IPS DF 6.9 (cell line): ENCODE measurements around the gene TIMM10B.
A peak's percentile ranks its signal among the peaks of the same experiment; 100 is the strongest.

ENCODE experiments used
- DNase-seq: peaks from one replicate; pipeline ENCODE4 v3.0.0-alpha.2; 2013; ENCODE audit warnings: low read depth, low spot score
- H3K27ac ChIP-seq: one replicate; pipeline ENCODE4 v1.5.1; 2013; ENCODE audit warnings: low read length, control low read depth
- H3K27me3 ChIP-seq: 2 replicates; pipeline ENCODE4 v1.6.1; 2013; ENCODE audit warnings: mild to moderate bottlenecking, low read length; ENCODE audit not compliant: control insufficient read depth, insufficient read depth
- H3K36me3 ChIP-seq: 2 replicates; pipeline ENCODE4 v1.6.1; 2013; ENCODE audit warnings: low read length; ENCODE audit not compliant: control insufficient read depth, insufficient read depth
- H3K4me1 ChIP-seq: 2 replicates; pipeline ENCODE4 v1.6.1; 2013; ENCODE audit warnings: low read length; ENCODE audit not compliant: control insufficient read depth, insufficient read depth
- H3K4me3 ChIP-seq: 2 replicates; pipeline ENCODE4 v1.5.1; 2013; ENCODE audit warnings: mild to moderate bottlenecking, low read length
- H3K9me3 ChIP-seq: 2 replicates; pipeline ENCODE4 v1.6.1; 2013; ENCODE audit warnings: low read length, inconsistent platforms; ENCODE audit not compliant: control insufficient read depth, insufficient read depth
- WGBS: extraction: QIAGEN DNeasy Blood & Tissue Kit; methylation state at CpG from one replicate; pipeline ENCODE4 v1.1.7; 2013; ENCODE audit warnings: mixed read lengths, missing lambda C conversion rate; ENCODE audit not compliant: insufficient read length, insufficient coverage; 5-methylcytosine and 5-hydroxymethylcytosine counted together

Gene TIMM10B

DNA sequence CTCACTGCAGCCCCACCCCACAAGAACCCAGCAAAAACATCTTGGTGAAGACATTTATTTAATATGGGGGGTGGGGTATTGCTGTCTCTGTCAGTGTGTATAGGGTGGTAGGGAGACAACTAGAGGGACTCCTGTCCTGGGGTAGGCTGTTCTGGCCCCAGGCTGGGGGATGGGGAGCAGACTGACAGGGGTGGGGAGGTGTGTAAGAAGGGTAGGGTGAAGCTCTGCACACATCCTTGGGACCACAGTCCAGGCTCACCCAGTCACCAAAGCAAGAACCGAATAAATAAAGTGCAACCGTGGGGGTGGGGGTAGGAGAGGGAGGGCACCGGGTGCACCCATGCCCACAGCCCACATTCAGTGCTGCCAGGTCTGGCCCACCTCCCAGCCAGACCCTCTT is 32.7 kb upstream of the TIMM10B start:
- Histone ChIP-seq H3K36me3 (peaks cover 6% of the 10 kb centered on the region; the same call in 1 of the 2 replicates), H3K27ac (no peak overlapping the region), H3K9me3 (no peaks in the 10 kb centered on the region), H3K4me3 (no peak overlapping the region), H3K4me1 (no peaks in the 10 kb centered on the region), H3K27me3 (no peaks in the 10 kb centered on the region)
- WGBS: no CpG with 5 or more reads among the region's 3 CpGs
- no peak for DNase-seq

DNA sequence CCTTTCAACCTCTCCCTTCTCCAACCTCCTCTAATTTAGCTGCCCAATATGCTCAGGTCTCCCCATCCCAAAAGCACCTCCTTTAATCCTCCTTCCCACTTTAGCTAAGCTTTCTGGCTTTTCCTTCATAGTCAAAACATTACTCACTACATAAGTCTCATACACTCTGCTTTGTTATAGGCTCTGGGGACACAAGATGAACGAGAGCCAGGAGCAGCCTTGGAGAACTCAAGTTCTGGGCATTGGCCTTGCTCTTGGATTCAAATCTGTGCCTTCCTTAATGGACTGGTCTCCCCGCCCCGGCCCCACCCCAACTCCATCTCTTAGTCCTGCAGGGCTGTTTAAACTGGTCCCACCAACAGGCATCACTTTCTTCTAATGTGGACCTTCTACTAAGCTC is 29.1 kb upstream of the TIMM10B start:
- no peak for DNase-seq
- Histone ChIP-seq H3K36me3 (peaks cover 12% of the 10 kb centered on the region), H3K27ac (no peak overlapping the region), H3K4me1 (no peaks in the 10 kb centered on the region), H3K9me3 (no peaks in the 10 kb centered on the region), H3K27me3 (no peaks in the 10 kb centered on the region), H3K4me3 (no peak overlapping the region)
- WGBS: no CpG with 5 or more reads among the region's 3 CpGs

DNA sequence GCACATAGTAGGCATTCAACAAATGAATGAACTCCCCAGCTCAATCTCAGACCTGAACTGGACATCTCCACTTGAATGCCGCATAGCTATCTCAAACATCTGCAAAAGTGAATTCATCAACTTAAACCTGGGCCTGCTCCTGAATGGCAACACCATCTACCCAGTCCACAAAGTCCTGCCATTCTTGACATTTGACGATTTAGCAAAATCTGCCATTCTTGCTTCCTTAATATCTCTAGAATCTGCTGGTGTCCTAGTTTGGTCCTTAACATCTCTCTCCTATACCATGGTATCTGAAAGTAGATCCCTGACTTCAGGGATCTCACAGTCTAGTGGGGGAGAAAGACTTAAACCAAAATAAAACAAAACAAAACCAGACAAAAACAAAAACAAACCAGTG is 28.1 kb upstream of the TIMM10B start:
- WGBS: no CpG with 5 or more reads among the region's 2 CpGs
- no peak for DNase-seq
- H3K27ac ChIP-seq: no peak overlapping the region
- no peak overlapping the region for H3K4me3 ChIP-seq
- no peaks in the 10 kb centered on the region for H3K9me3 ChIP-seq
- H3K4me1 ChIP-seq: no peaks in the 10 kb centered on the region
- no peaks in the 10 kb centered on the region for H3K27me3 ChIP-seq
- H3K36me3 ChIP-seq: peaks cover 13% of the 10 kb centered on the region

DNA sequence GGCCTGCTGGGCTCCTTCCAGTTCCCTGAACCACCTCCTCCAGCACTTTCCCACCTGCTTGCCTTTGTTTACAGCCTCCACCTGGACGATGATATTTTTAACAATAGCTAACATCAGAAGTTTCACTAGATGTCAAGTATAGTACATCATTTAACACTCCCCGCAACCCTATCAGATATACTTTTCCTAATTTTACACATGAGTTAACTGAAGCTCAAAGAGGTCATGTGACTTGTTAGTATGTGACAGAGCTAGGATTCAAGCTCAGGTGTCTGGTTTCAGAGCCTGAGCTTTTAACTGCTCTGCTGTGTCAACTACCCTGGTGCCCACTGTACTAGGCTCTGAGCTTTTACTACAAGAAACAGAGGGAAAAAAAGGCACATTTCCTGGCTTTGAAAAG is 26.2 kb upstream of the TIMM10B start:
- Histone ChIP-seq H3K27me3 (no peaks in the 10 kb centered on the region), H3K4me3 (no peak overlapping the region), H3K36me3 (peaks cover 10% of the 10 kb centered on the region), H3K27ac (no peak overlapping the region), H3K9me3 (no peaks in the 10 kb centered on the region), H3K4me1 (no peaks in the 10 kb centered on the region)
- no peak for DNase-seq
- no CpG with 5 or more reads among the region's 2 CpGs for WGBS

- no CpG with 5 or more reads among the region's 56 CpGs for WGBS
Observed at GRCh38 chr11:6456361-6457073, 24.8 kb upstream of the TIMM10B start.

GRCh38 chr11:6457581-6458320 is 23.6 kb upstream of the TIMM10B start:
- Histone ChIP-seq H3K27me3 (no peaks in the 10 kb centered on the region), H3K9me3 (no peaks in the 10 kb centered on the region), H3K4me3 (no peak overlapping the region), H3K4me1 (no peaks in the 10 kb centered on the region), H3K36me3 (peaks cover 7% of the 10 kb centered on the region), H3K27ac (no peak overlapping the region)
- no peak for DNase-seq
- no CpG with 5 or more reads among the region's 26 CpGs for WGBS

More at GRCh38 chr11:6456361-6457073, 24.8 kb upstream of the TIMM10B start:
- peaks cover 7% of the 10 kb centered on the region for H3K36me3 ChIP-seq
- no peak overlapping the region for H3K27ac ChIP-seq
- no peak for DNase-seq
- H3K4me1 ChIP-seq: no peaks in the 10 kb centered on the region
- no peaks in the 10 kb centered on the region for H3K9me3 ChIP-seq
- H3K4me3 ChIP-seq: no peak overlapping the region
- H3K27me3 ChIP-seq: no peaks in the 10 kb centered on the region

DNA sequence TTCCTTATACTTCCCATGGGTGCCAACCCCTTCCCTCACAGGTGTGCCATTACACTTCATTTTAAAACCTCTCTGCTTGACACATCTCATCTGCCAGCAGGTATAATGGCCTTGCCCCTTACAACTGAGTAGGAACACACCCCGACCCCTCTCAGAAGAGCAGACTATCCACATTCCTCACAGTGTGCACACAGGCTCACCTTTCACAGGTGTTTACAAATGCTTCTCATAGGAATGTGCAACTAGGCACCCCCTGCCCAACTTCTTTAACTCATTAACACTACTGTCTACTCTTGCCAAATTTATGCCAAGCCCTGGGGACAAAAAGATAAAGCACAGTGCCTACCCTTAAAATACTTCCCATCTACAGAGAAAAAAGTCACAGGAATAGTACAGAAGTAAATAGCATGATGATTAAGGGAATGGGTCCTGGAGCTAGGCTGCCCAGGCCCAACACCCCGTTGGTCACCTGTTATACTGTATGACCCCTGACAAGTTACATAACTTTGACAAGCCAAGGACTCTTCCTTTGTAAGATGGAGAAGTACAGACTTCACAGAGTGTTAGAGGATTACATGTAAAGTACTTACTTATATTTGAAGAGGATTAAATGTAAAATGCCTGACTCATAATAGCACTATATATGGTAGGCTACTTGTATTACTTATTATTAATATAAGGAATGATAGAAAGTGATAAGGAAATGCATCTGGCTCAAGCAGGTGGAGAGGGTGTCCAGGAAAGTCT is 22.8 kb upstream of the TIMM10B start:
- Histone ChIP-seq H3K36me3 (peaks cover 7% of the 10 kb centered on the region), H3K9me3 (no peaks in the 10 kb centered on the region), H3K27me3 (no peaks in the 10 kb centered on the region), H3K27ac (no peak overlapping the region), H3K4me3 (no peak overlapping the region), H3K4me1 (no peaks in the 10 kb centered on the region)
- no CpG with 5 or more reads among the region's 2 CpGs for WGBS
- DNase-seq: no peak

DNA sequence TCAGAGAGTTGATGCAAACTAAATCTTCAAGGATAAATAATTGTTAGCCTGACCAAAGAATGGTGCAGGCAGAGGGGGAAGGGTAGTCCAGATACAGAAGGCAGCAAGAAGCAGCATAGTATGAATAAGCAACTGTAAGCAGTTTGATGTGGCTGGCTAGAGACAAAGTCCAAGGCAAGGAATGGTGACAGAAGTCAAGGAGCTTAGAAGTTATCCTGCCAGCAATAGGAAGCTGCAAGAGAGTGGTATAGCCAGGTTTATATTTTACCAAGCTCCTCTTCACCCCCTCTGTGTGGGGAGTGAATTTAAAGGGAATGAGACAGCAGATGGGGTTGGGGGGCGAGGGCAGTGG is 22.2 kb upstream of the TIMM10B start:
- Histone ChIP-seq H3K27me3 (no peaks in the 10 kb centered on the region), H3K27ac (no peak overlapping the region), H3K9me3 (no peaks in the 10 kb centered on the region), H3K4me1 (no peaks in the 10 kb centered on the region), H3K36me3 (peaks cover 7% of the 10 kb centered on the region), H3K4me3 (no peak overlapping the region)
- no peak for DNase-seq
- no CpG with 5 or more reads among the region's 1 CpG for WGBS

DNA sequence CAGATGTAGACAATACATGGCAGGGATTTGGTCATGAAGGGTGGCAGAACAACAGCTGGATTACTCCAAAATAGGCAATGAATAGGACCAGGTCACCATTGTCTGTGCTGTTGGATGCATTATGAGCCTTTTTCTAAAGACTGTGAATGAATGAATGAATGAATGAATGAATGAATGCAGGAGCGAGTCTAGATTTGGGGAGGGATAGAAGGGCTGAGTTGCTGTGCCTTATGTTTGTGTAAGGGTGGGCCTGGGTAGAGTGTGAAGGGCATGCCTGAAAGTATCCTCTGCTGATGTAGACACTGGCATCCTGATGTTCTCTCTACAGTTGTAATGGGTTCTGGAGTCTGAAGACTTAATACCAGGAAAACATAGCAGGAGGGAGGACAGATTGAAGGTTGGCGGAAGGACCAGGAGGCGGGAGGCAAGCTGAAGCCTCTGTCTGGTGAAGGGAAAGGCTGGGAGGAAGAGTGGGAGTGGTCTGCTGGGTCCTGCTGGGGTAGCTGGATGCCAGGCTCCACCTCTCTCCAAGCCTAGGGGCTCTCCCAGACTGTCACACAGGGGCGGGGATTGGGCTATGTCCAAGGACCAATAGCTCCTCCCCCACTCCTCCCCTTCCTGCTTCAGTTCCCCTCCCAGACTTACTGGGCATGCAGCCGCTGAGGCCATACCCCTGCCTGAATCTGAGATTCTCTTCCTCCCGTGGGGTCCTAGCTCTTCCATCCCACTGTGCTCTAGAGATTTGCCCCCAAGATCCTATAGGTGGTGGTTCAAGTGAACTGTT is 12.4 kb upstream of the TIMM10B start:
- peak; percentile 99 for DNase-seq
- Histone ChIP-seq H3K27ac (no peak overlapping the region), H3K9me3 (no peaks in the 10 kb centered on the region), H3K36me3 (no peaks in the 10 kb centered on the region), H3K27me3 (no peaks in the 10 kb centered on the region), H3K4me1 (peaks cover 2% of the 10 kb centered on the region; the same call in 1 of the 2 replicates), H3K4me3 (no peak overlapping the region)
- WGBS: no CpG with 5 or more reads among the region's 6 CpGs

GRCh38 chr11:6469599-6469998 is 11.7 kb upstream of the TIMM10B start:
- no peaks in the 10 kb centered on the region for H3K27me3 ChIP-seq
- no peak overlapping the region for H3K27ac ChIP-seq
- no peaks in the 10 kb centered on the region for H3K9me3 ChIP-seq
- no peaks in the 10 kb centered on the region for H3K36me3 ChIP-seq
- peaks cover 2% of the 10 kb centered on the region; the same call in 1 of the 2 replicates for H3K4me1 ChIP-seq
- WGBS: no CpG with 5 or more reads among the region's 1 CpG
- no peak overlapping the region for H3K4me3 ChIP-seq
- DNase-seq: no peak
